ENCODE data around the gene MBP. TPM values are rescaled to one million over a fixed set of nuclear protein-coding genes. Genes with fewer than 3 reads are reported as not detected.

Gene MBP
- total and polyA plus RNA-seq, 2 of the 4 experiments (the other 2 are of a cell fraction), result 0.72 to 0.90 TPM

GRCh38 chr18:77178559-77178958, 46.0 kb upstream of the MBP start:
- TF ChIP-seq USF2 (IDR thresholded peaks at IDR 0.05; ENCODE audit: low read depth, low read length) (no peak; the same call in 1 of the 2 replicates), CTCF (conservative IDR thresholded peaks at IDR 0.05; ENCODE audit: low read depth, low read length) (no peak), SMC3 (IDR thresholded peaks at IDR 0.05; ENCODE audit: low read depth, low read length) (no peak), RFX5 (IDR thresholded peaks at IDR 0.05; ENCODE audit: low read depth, low read length) (no peak), FOS (IDR thresholded peaks at IDR 0.05; ENCODE audit: low read depth, low read length) (no peak), ELK1 (IDR thresholded peaks at IDR 0.05; ENCODE audit: borderline replicate concordance, low read depth, low read length) (no peak), CEBPB (IDR thresholded peaks at IDR 0.05; ENCODE audit: low read depth, low read length) (no peak), BHLHE40 (IDR thresholded peaks at IDR 0.05; ENCODE audit: low read depth, low read length) (no peak), RCOR1 (IDR thresholded peaks at IDR 0.05; ENCODE audit: insufficient replicate concordance, low read length) (no peak), MXI1 (IDR thresholded peaks at IDR 0.05; ENCODE audit: borderline replicate concordance, low read depth, low read length) (no peak), POLR2A (IDR thresholded peaks at IDR 0.05; ENCODE audit: low read depth, low read length) (no peak)
- in situ Hi-C loops (cut with MboI; ENCODE audit: low sequenced_read_pairs), result no loop called here
- intact Hi-C loops (cut with micrococcal nuclease), result no loop called here

More at GRCh38 chr18:77178559-77178958, 46.0 kb upstream of the MBP start:
- H3K79me1 ChIP-seq (ENCODE audit: low read depth in 1 of 2, low read length in 2 of 2), result no peaks in the 10 kb centered on the region
- H4K91ac ChIP-seq (ENCODE audit: insufficient read depth, low read depth, low read length), result no peak overlapping the region
- no peaks in the 10 kb centered on the region for H3K9me1 ChIP-seq (ENCODE audit: insufficient read depth, low read length)
- no peak overlapping the region for H3K14ac ChIP-seq (replicated peaks; ENCODE audit: low read depth, low read length)
- H3K9ac ChIP-seq (ENCODE audit: low read depth, low read length), result no peak overlapping the region
- peak; percentile 27 for DNase-seq
- no peak overlapping the region for H4K8ac ChIP-seq (ENCODE audit: low read depth in 2 of 2, low read length in 2 of 2)
- peaks cover 7% of the 10 kb centered on the region; the same call in 1 of the 2 replicates for H3K27me3 ChIP-seq (ENCODE audit: control insufficient read depth, insufficient read depth, low read length)
- no peak overlapping the region for H3K56ac ChIP-seq (ENCODE audit: extremely low read depth, insufficient read depth, low read length)
- no peak overlapping the region for H2BK5ac ChIP-seq (ENCODE audit: low read depth, low read length, poor library complexity, severe bottlenecking)
- H4K5ac ChIP-seq (ENCODE audit: low read depth, low read length), result no peak overlapping the region
- no peak overlapping the region for H2BK20ac ChIP-seq (ENCODE audit: low read depth, low read length)
- no peak overlapping the region for H3K18ac ChIP-seq (ENCODE audit: low read depth, low read length)
- no peak overlapping the region for H2BK120ac ChIP-seq (ENCODE audit: low read depth, low read length)
- no peaks in the 10 kb centered on the region for H3K36me3 ChIP-seq (ENCODE audit: control insufficient read depth, insufficient read depth, low read length)
- peak; percentile 37; the same call in 1 of the 2 replicates for ATAC-seq (ENCODE audit: low read depth)
- H2AK5ac ChIP-seq (ENCODE audit: low read depth, low read length), result no peak overlapping the region
- POLR2A ChIA-PET (ENCODE audit: unreplicated experiment), result no interaction called here
- no peak overlapping the region for H2BK15ac ChIP-seq (ENCODE audit: low read depth, low read length)
- CTCF ChIA-PET, result interaction anchor here (1.3 kb wide), 1 partner anchor 123 kb away, joined by 3 read pairs; no protein-coding TSS in a partner anchor
- H2AFZ ChIP-seq (replicated peaks; ENCODE audit: low read length, poor library complexity), result no peak overlapping the region
- no TSS peak for BruUV-seq (replicated peaks)
- no peaks in the 10 kb centered on the region; the same call in 1 of the 2 replicates for H3K4me1 ChIP-seq (ENCODE audit: control insufficient read depth, insufficient read depth, low read length)
- no peaks in the 10 kb centered on the region for H3K9me3 ChIP-seq (ENCODE audit: control insufficient read depth, insufficient read depth, low read length)
- WGBS, 2 experiments (ENCODE audit: extremely low coverage in 2 of 2, insufficient read length in 1 of 2), result no CpG with 5 or more reads among the region's 7 CpGs
- H3K27ac ChIP-seq (ENCODE audit: insufficient read depth, low read length), result no peak overlapping the region
- H4K20me1 ChIP-seq (ENCODE audit: insufficient read depth, low read length), result no peaks in the 10 kb centered on the region
- H3K4me3 ChIP-seq (ENCODE audit: insufficient read depth, low read depth, low read length), result no peak overlapping the region
- no peak overlapping the region for H3K4me2 ChIP-seq (ENCODE audit: low read depth, low read length)
- H2AK9ac ChIP-seq (replicated peaks; ENCODE audit: low read depth, low read length, poor library complexity), result no peak overlapping the region
- no peak overlapping the region for H3K23ac ChIP-seq (ENCODE audit: low read depth, low read length)
- dilution Hi-C loops (cut with HindIII; ENCODE audit: low sequenced_read_pairs, unreplicated experiment), result no loop called here
- no peak overlapping the region for H3K4ac ChIP-seq (ENCODE audit: low read depth, low read length)

All from IMR-90 (cell line).